Neural crest cell (in vitro differentiated cells): ENCODE measurements around the gene RPN1. TPM values are rescaled to one million over a fixed set of nuclear protein-coding genes. Genes with fewer than 3 reads are reported as not detected.

Experiments
- DNase-seq: peaks from one replicate; pipeline ENCODE4 v3.0.0; 2021; ENCODE audit warnings: low read depth, mixed read lengths, low spot score
- H3K27ac Mint-ChIP-seq: one replicate; pipeline ENCODE4 v1.8.0; 2021; ENCODE audit warnings: mild to moderate bottlenecking, mixed read lengths; ENCODE audit not compliant: unreplicated experiment
- H3K27me3 Mint-ChIP-seq: 2 replicates; pipeline ENCODE4 v1.8.0; 2021; ENCODE audit warnings: low read depth, mild to moderate bottlenecking, mixed read lengths
- H3K36me3 Mint-ChIP-seq: 2 replicates; pipeline ENCODE4 v1.8.0; 2021; ENCODE audit warnings: low read depth, mild to moderate bottlenecking, mixed read lengths
- H3K4me1 Mint-ChIP-seq: 2 replicates; pipeline ENCODE4 v1.8.0; 2021; ENCODE audit warnings: mixed read lengths
- H3K4me3 Mint-ChIP-seq: one replicate; pipeline ENCODE4 v1.8.0; 2021; ENCODE audit warnings: mild to moderate bottlenecking, mixed read lengths
- H3K9me3 Mint-ChIP-seq: 2 replicates; pipeline ENCODE4 v1.8.0; 2021; ENCODE audit warnings: mixed read lengths
- CTCF ChIP-seq: fragments of 200-600 bp; sonication (generic); conservative IDR thresholded peaks from 2 replicates; pipeline ENCODE4 v1.5.0; 2021; ENCODE audit warnings: antibody characterized with exemption, mild to moderate bottlenecking
- total RNA-seq: library from RNA; stranded (reverse); gene quantifications from 2 replicates; pipeline ENCODE4 v1.2.1, GENCODE V29; 2021

The RPN1 gene
- total RNA-seq, 1 donor from 2014 or later = 166 TPM

- Mint-ChIP-seq H3K4me3 (peak overlapping the region; percentile 98), H3K27me3 (no peaks in the 10 kb centered on the region), H3K4me1 (peaks cover 16% of the 10 kb centered on the region), H3K27ac (peak overlapping the region; percentile 94), H3K9me3 (no peaks in the 10 kb centered on the region), H3K36me3 (peaks cover 13% of the 10 kb centered on the region)
- no peak for DNase-seq
- no peak for TF ChIP-seq CTCF
Observed at GRCh38 chr3:128618398-128618726, 32.3 kb downstream of the RPN1 start.

DNA sequence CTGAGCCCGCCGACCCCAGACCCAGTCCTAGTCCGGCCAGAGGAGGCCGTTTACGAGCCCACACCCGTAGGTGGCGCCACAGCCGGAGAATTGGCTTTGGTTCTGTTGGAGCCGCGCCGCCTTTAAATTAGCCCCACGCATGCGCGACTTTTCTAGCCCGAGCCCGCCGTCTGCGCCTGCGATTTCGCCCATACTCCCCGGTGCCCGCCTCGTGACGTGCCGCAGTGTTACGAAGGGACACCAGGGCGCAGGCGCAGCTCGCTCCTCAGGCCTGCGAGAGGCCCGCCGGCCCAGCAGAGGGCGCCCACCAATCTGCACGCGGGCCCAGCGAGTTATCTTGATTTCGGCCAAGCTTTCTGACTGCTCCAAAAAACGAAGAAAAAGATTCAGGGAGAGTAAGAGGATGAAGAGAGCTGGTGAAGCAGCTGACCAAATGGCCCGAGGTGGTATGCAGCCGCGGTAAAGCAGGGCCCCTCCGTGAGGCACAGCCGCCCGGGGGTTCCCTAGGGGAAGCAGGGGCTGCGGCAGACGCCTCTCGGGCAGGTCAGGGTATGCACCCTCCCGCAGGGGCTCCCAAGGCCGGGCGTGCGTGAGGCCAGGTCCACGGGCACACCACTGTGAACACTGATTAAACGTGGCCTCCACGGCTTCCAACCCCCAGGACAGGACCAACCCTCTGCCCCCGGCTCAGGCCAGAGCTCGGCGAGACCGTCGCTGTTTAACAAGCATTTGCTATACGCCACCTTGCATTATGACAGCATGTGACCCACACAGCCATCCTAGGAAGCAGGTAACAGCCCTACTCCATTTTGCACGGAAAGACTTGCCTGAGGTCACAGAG lies 32.8 kb downstream of the RPN1 start:
- peak; percentile 99 for DNase-seq
- no peaks in the 10 kb centered on the region for H3K9me3 Mint-ChIP-seq
- H3K4me1 Mint-ChIP-seq = peaks cover 16% of the 10 kb centered on the region
- TF ChIP-seq CTCF = peak; percentile 93
- H3K27me3 Mint-ChIP-seq = no peaks in the 10 kb centered on the region
- H3K4me3 Mint-ChIP-seq = peak overlapping the region; percentile 98
- H3K27ac Mint-ChIP-seq = peak overlapping the region; percentile 94
- H3K36me3 Mint-ChIP-seq = peaks cover 13% of the 10 kb centered on the region

DNA sequence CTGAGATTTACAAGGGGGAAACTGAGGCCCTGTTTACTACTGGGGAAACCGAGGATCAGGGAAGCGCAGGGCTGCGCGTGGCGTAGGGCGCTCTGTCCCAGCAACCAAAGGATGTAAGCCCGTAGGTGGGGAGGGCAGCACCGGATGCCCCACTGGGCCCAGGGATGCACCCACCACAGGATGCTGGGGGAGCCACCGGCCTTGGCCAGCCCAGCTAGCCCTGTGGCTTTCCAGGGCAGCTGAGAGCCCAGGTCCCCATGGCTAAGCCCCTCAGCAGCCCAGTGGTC lies 33.4 kb downstream of the RPN1 start:
- H3K9me3 Mint-ChIP-seq = no peaks in the 10 kb centered on the region
- H3K27me3 Mint-ChIP-seq = no peaks in the 10 kb centered on the region
- H3K4me3 Mint-ChIP-seq = peak overlapping the region; percentile 98
- no peak overlapping the region for H3K27ac Mint-ChIP-seq
- no peak for DNase-seq
- H3K4me1 Mint-ChIP-seq = peaks cover 16% of the 10 kb centered on the region
- peaks cover 13% of the 10 kb centered on the region for H3K36me3 Mint-ChIP-seq
- no peak for TF ChIP-seq CTCF

DNA sequence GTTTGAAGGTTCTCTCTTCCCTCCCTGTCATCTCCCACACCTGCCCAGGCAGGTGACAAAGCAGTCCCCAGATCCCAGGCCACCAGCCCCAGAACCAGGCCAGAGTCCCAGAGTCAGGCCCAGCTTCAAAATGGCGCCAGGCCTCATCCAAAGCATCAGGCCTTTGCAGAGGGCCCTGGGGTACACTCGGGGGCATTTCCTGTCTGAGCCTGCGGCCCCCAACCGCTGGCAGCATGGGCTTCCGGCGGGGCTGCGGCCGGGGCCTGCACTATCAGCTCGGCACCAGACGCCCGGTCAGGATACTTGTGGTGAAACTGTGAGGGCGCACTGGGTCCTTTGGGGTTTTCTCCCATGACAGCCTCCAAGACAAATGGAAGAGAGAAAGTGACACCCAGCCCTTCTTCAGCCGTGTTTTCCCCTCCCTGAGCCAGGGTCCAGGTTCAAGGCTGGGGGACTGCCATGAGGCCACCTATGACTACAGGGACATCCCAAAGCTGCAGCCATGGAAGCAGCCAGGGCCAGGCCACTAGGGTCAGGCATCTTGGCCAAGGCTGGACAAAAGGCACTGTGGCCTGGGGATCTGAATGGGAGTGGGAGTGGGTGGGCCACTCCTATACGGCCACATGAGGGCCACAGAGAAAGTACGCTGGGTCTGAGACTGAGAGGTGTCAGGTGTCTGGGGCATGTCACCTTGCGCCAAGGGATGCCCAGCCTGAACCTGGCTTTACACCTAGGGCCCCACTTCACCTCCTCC lies 33.9 kb downstream of the RPN1 start:
- H3K27ac Mint-ChIP-seq = no peak overlapping the region
- H3K9me3 Mint-ChIP-seq = no peaks in the 10 kb centered on the region
- no peak for DNase-seq
- H3K36me3 Mint-ChIP-seq = peaks cover 13% of the 10 kb centered on the region
- TF ChIP-seq CTCF = no peak
- peaks cover 16% of the 10 kb centered on the region for H3K4me1 Mint-ChIP-seq
- no peaks in the 10 kb centered on the region for H3K27me3 Mint-ChIP-seq
- H3K4me3 Mint-ChIP-seq = no peak overlapping the region

- H3K4me3 Mint-ChIP-seq = no peak overlapping the region
- no peaks in the 10 kb centered on the region for H3K9me3 Mint-ChIP-seq
- peaks cover 10% of the 10 kb centered on the region for H3K4me1 Mint-ChIP-seq
- H3K36me3 Mint-ChIP-seq = peaks cover 11% of the 10 kb centered on the region
- DNase-seq = no peak
- no peak overlapping the region for H3K27ac Mint-ChIP-seq
- no peaks in the 10 kb centered on the region for H3K27me3 Mint-ChIP-seq
- TF ChIP-seq CTCF = no peak
Observed at GRCh38 chr3:128614076-128614475, 36.5 kb downstream of the RPN1 start.
